Measurements from ENCODE around the gene BAIAP2. TPM values are rescaled to one million over a fixed set of nuclear protein-coding genes. Genes with fewer than 3 reads are reported as not detected.

The BAIAP2 gene
- total RNA-seq, 1 donor from 2014 or later: 34.7 TPM

- no peak for DNase-seq
- ATAC-seq (ENCODE audit: poor library complexity): no peak
- intact Hi-C loops (cut with DNase I): no loop called here
These were observed 129.7 kb downstream of the BAIAP2 start for GRCh38 chr17:81164371-81165245.

- DNase-seq (no peak), ATAC-seq (ENCODE audit: poor library complexity) (peak; percentile 16)
- intact Hi-C loops (cut with DNase I): no loop called here
These were observed 130.5 kb downstream of the BAIAP2 start, which contains the start of gene PVALEF for GRCh38 chr17:81165246-81166032. TSS of gene PVALEF (plus strand) at chr17:81165507. CDS start at chr17:81181227, 15,720 bp downstream.

GRCh38 chr17:81166033-81166492, 131.1 kb downstream of the BAIAP2 start, which contains the start of gene AATK:
TSS of gene AATK (minus strand) at chr17:81166221. CDS start at chr17:81165992, 229 bp downstream.
- no peak for ATAC-seq (ENCODE audit: poor library complexity)
- no peak for DNase-seq
- intact Hi-C loops (cut with DNase I): no loop called here

Small RNA genes within 50 kb of the gene (microRNA-seq; reads per million reads assigned to microRNA genes)
- 0.97 reads per million for gene MIR1250
- gene MIR3065: not detected
- gene MIR338: not detected
- gene MIR657: not detected

Other genes with a start within 250 kb of the BAIAP2 start
- gene CHMP6, start 43.3 kb upstream of the BAIAP2 start, total RNA-seq: 13.6 TPM
- gene PVALEF, start 130.4 kb downstream of the BAIAP2 start, total RNA-seq: not detected
- gene AATK, start 131.1 kb downstream of the BAIAP2 start, total RNA-seq: 5.3 TPM
- 11.1 TPM for gene CEP131, start 187.8 kb downstream of the BAIAP2 start, total RNA-seq
- gene TEPSIN, start 203.9 kb downstream of the BAIAP2 start, total RNA-seq: 13.4 TPM
- 59.4 TPM for gene NDUFAF8, start 204.2 kb downstream of the BAIAP2 start, total RNA-seq

Measured in Right ventricle myocardium superior (tissue), 1 donor.